ENCODE measurements around the gene ADAM12. TPM values are rescaled to one million over a fixed set of nuclear protein-coding genes. Genes with fewer than 3 reads are reported as not detected.

Gene ADAM12
- total RNA-seq, 2 donors from 2014 or later, result 0.14 to 1.9 TPM

DNA sequence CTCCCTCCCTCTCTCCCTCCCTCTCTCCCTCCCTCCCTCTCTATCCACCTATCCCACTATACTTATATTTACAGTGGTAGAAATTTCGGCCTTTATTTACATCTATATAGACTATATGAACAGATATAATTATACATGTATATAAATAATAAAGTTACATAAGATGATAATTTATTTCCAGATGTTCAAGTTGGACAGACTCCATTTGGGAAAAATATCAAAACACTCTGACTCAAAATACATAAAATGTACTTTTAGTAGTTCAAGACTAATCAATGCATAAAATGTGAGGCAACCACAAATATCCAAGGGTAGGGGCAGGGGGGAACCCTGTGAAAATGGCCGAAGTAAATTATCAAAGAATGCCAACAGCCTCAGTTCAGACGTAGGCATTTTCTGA is 288.9 kb downstream of the ADAM12 start:
- Histone ChIP-seq H3K4me3 (no peak overlapping the region), H3K9me3 (no peaks in the 10 kb centered on the region), H3K36me3 (no peaks in the 10 kb centered on the region), H3K27ac (no peak overlapping the region), H3K27me3 (replicated peaks; ENCODE audit: insufficient read depth) (no peaks in the 10 kb centered on the region), H3K4me1 (replicated peaks) (no peaks in the 10 kb centered on the region)
- no peak for DNase-seq (ENCODE audit: low spot score)
- TF ChIP-seq POLR2AphosphoS5 (IDR thresholded peaks at IDR 0.05), result no peak
- TF ChIP-seq POLR2A (IDR thresholded peaks at IDR 0.05), result no peak
- no peak for TF ChIP-seq CTCF (IDR thresholded peaks at IDR 0.05)
- intact Hi-C loops (cut with DNase I), result no loop called here
- 72% methylated on average over 3 of the region's 3 CpGs for WGBS

DNA sequence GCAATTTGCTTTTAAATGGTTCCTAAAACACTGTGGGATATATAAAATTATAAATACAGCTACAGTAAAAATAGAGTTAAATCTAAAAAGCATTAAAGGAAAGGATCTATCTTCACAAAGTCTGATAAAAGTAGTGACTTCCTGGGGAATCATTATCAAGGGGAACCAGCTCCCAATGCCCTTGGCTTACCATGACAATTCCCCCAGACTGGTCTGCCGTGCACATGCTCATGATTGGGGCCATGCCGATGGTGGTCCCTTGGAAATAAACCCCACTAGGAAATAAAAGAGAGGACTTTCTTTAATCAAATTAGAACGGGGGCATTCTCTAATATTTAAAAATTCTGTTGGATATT is 290.1 kb downstream of the ADAM12 start:
- TF ChIP-seq CTCF (IDR thresholded peaks at IDR 0.05) (no peak), POLR2A (IDR thresholded peaks at IDR 0.05) (no peak), POLR2AphosphoS5 (IDR thresholded peaks at IDR 0.05) (no peak)
- H3K9me3 ChIP-seq, result no peaks in the 10 kb centered on the region
- DNase-seq (ENCODE audit: low spot score), result no peak
- WGBS, result 96% methylated on average over 3 of the region's 3 CpGs
- H3K4me1 ChIP-seq (replicated peaks), result no peaks in the 10 kb centered on the region
- intact Hi-C loops (cut with DNase I), result no loop called here
- H3K27ac ChIP-seq, result no peak overlapping the region
- no peaks in the 10 kb centered on the region for H3K36me3 ChIP-seq
- no peaks in the 10 kb centered on the region for H3K27me3 ChIP-seq (replicated peaks; ENCODE audit: insufficient read depth)
- H3K4me3 ChIP-seq, result no peak overlapping the region

DNA sequence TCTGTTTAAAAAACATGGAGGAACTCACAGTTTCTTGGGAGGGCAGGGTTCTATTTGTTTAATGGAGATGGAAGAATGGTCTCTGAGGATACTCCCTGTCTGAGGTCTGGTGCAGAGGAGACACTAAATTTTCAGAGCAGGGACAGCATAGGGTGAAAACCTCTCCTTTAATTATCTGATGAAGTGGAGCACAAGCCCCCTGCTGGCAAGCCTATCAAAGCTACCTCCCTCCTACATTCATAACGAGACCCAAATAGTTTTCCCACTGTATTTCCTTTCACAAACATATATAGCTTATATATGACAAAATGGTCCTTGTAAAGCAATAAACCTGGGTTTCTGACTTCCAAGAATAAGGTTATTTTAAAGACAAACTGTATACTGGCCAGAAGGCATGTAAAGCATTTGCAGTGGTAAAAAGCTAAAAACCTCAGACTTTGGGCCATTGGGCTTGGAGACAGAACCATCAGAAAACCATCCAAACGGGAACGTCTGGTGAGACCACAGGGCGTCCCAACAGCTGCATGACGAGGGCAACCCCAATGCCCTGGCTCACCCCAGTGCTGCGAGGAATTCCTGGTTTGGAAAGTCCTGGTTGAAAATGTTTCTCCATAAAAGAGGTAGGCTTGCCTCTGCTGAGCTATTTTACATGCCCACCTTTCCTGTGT is 290.6 kb downstream of the ADAM12 start:
- Histone ChIP-seq H3K27me3 (replicated peaks; ENCODE audit: insufficient read depth) (no peaks in the 10 kb centered on the region), H3K4me3 (no peak overlapping the region), H3K4me1 (replicated peaks) (no peaks in the 10 kb centered on the region), H3K9me3 (no peaks in the 10 kb centered on the region), H3K27ac (no peak overlapping the region), H3K36me3 (no peaks in the 10 kb centered on the region)
- TF ChIP-seq CTCF (IDR thresholded peaks at IDR 0.05) (no peak), POLR2AphosphoS5 (IDR thresholded peaks at IDR 0.05) (no peak), POLR2A (IDR thresholded peaks at IDR 0.05) (no peak)
- no peak for DNase-seq (ENCODE audit: low spot score)
- 88% methylated on average over 6 of the region's 6 CpGs for WGBS
- intact Hi-C loops (cut with DNase I), result no loop called here

DNA sequence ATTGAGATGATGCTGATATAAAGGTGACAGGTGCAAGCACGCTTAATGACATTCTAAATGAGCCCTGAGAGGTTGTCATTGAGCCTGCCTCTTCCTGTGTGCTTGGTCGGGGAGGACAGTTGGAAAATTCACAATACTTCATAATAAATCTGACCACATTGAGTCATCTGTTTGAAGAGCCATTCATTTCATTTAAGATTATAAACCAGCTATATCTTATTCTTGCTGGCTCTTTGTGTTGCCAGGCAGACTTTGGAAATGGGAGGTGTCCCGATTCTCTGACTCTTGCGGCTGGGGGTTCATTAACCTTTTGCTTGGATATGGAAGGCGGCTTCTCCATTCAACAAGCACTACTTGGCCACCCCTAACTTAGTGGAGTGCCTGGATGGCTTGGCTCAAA is 293.7 kb downstream of the ADAM12 start:
- intact Hi-C loops (cut with DNase I), result no loop called here
- Histone ChIP-seq H3K4me3 (no peak overlapping the region), H3K4me1 (replicated peaks) (no peaks in the 10 kb centered on the region), H3K27me3 (replicated peaks; ENCODE audit: insufficient read depth) (no peaks in the 10 kb centered on the region), H3K27ac (no peak overlapping the region), H3K9me3 (no peaks in the 10 kb centered on the region), H3K36me3 (no peaks in the 10 kb centered on the region)
- TF ChIP-seq POLR2A (IDR thresholded peaks at IDR 0.05) (no peak), CTCF (IDR thresholded peaks at IDR 0.05) (no peak), POLR2AphosphoS5 (IDR thresholded peaks at IDR 0.05) (no peak)
- WGBS, result 94% methylated on average over 5 of the region's 5 CpGs
- no peak for DNase-seq (ENCODE audit: low spot score)

Measured in prostate gland (tissue), 2 donors.